Endothelial cell of umbilical vein (primary cell): Measurements from ENCODE around the gene TBCD. TPM values are rescaled to one million over a fixed set of nuclear protein-coding genes. Genes with fewer than 3 reads are reported as not detected.

Source experiments
- BruUV-seq: library from RNA; stranded (reverse); fragments of 400-500 nt; replicated peaks from 2 replicates; lab custom pipeline; 2021; lab: Mats Ljungman, UMichigan
- CTCF ChIA-PET: fragments of 300-600, 350-600 bp; sonication (Branson Sonifier 250); formaldehyde crosslinking; loops from one replicate; lab custom pipeline; 2021; ENCODE audit warnings: antibody characterized with exemption, inconsistent platforms; lab: Charles Lee
- POLR2A ChIA-PET: fragments of 300-600, 350-600 bp; sonication (Branson Sonifier 250); formaldehyde crosslinking; loops from one replicate; lab custom pipeline; 2021; ENCODE audit warnings: antibody characterized with exemption, inconsistent platforms; lab: Charles Lee
- DNase-seq: peaks from one replicate; pipeline ENCODE4 v3.0.0-alpha.2; 2011; ENCODE audit warnings: low read depth, low spot score
- FAIRE-seq: peaks from 2 replicates; lab custom pipeline; 2011; peaks lifted over from hg19 to GRCh38; lab: Jason Lieb, UNC
- H2AFZ ChIP-seq: 2 replicates; pipeline ENCODE4 v1.6.0; 2012; ENCODE audit warnings: low read depth, low read length, control low read depth, inconsistent platforms
- H3K27ac ChIP-seq: 2 replicates; pipeline ENCODE4 v1.5.1; 2011; ENCODE audit warnings: low read depth, mild to moderate bottlenecking, control low read depth, low read length, moderate library complexity; ENCODE audit not compliant: insufficient read depth
- H3K27me3 ChIP-seq, 2 experiments: 2 replicates each; pipeline versions ENCODE4 v1.6.0 to v1.6.1; 2011; ENCODE audit warnings: low read length in 2 of 2, mixed read lengths in 1 of 2; ENCODE audit not compliant: control insufficient read depth in 2 of 2, insufficient read depth in 2 of 2
- H3K36me3 ChIP-seq, 2 experiments: 2 replicates in 1 of 2; 3 replicates in 1 of 2; pipeline ENCODE4 v1.5.1; 2011; ENCODE audit warnings: low read length in 2 of 2, mild to moderate bottlenecking in 1 of 2, moderate library complexity in 1 of 2; ENCODE audit not compliant: control insufficient read depth in 2 of 2, insufficient read depth in 2 of 2; ENCODE audit errors: extremely low read depth in 1 of 2
- H3K4me1 ChIP-seq: 3 replicates; pipeline ENCODE4 v1.5.1; 2011; ENCODE audit warnings: mild to moderate bottlenecking, low read length; ENCODE audit not compliant: control insufficient read depth, insufficient read depth; ENCODE audit errors: extremely low read depth
- H3K4me2 ChIP-seq: 2 replicates; pipeline ENCODE4 v1.6.1; 2011; ENCODE audit warnings: low read length, control low read depth, mixed read lengths; ENCODE audit not compliant: insufficient read depth
- H3K4me3 ChIP-seq, 3 experiments: fragments of 200-600 bp in 1 of 3; sonication (generic), shearing (Covaris generic) in 1 of 3; replicated peaks in 1 of 3; 2 replicates each; pipeline ENCODE4 v1.5.1; 2011 to 2016; ENCODE audit warnings: control low read depth in 3 of 3, low read length in 3 of 3, mild to moderate bottlenecking in 2 of 3, inconsistent platforms in 1 of 3, low read depth in 1 of 3, moderate library complexity in 1 of 3; ENCODE audit not compliant: insufficient read depth in 1 of 3
- H3K79me2 ChIP-seq: 2 replicates; pipeline ENCODE4 v1.6.0; 2012; ENCODE audit warnings: low read length, inconsistent platforms; ENCODE audit not compliant: control insufficient read depth, insufficient read depth
- H3K9ac ChIP-seq: replicated peaks from 2 replicates; pipeline ENCODE3; 2011; ENCODE audit warnings: low read length, control low read depth; ENCODE audit not compliant: insufficient read depth; ENCODE audit errors: extremely low read depth
- H3K9me1 ChIP-seq: replicated peaks from 3 replicates; pipeline ENCODE4 v1.6.0; 2011; ENCODE audit warnings: mild to moderate bottlenecking, low read length; ENCODE audit not compliant: control insufficient read depth, insufficient read depth; ENCODE audit errors: extremely low read depth
- H3K9me3 ChIP-seq: replicated peaks from 2 replicates; pipeline ENCODE4 v1.5.1; 2012; ENCODE audit warnings: low read length, inconsistent platforms; ENCODE audit not compliant: control insufficient read depth, insufficient read depth
- H4K20me1 ChIP-seq: replicated peaks from 2 replicates; pipeline ENCODE3; 2011; ENCODE audit warnings: mild to moderate bottlenecking, low read length; ENCODE audit not compliant: control insufficient read depth, insufficient read depth; ENCODE audit errors: extremely low read depth
- EZH2 ChIP-seq: IDR thresholded peaks from 2 replicates; pipeline ENCODE4 v1.6.1; 2012; ENCODE audit warnings: borderline replicate concordance, low read depth, mild to moderate bottlenecking, moderate library complexity, low read length, inconsistent platforms; ENCODE audit not compliant: severe bottlenecking
- FOS ChIP-seq: IDR thresholded peaks from 2 replicates; pipeline ENCODE4 v1.6.1; 2011; ENCODE audit warnings: mild to moderate bottlenecking, low read length, moderate library complexity, borderline replicate concordance; ENCODE audit not compliant: insufficient read depth
- GATA2 ChIP-seq: IDR thresholded peaks from 2 replicates; pipeline ENCODE4 v1.7.0; 2011; ENCODE audit warnings: low read depth, mild to moderate bottlenecking, moderate library complexity, mixed read lengths, low read length; ENCODE audit not compliant: insufficient read length, insufficient read depth
- JUN ChIP-seq: IDR thresholded peaks from 2 replicates; pipeline ENCODE4 v1.6.1; 2011; ENCODE audit warnings: borderline replicate concordance, low read depth; ENCODE audit not compliant: insufficient read length, insufficient read depth
- MYC ChIP-seq: IDR thresholded peaks from one replicate; pipeline ENCODE4 v1.6.1; 2011; ENCODE audit warnings: mild to moderate bottlenecking, low read depth, low read length
- POLR2A ChIP-seq: IDR thresholded peaks from 2 replicates; pipeline ENCODE4 v1.6.1; 2012; ENCODE audit warnings: low read depth, mild to moderate bottlenecking, control low read depth, low read length
- POLR2AphosphoS5 ChIP-seq: IDR thresholded peaks from 2 replicates; pipeline ENCODE4 v1.6.1; 2012; ENCODE audit warnings: low read depth, mild to moderate bottlenecking, control low read depth, low read length, moderate library complexity; ENCODE audit not compliant: insufficient read depth
- dilution Hi-C: fragments of 300-500 bp; cut with MboI; formaldehyde crosslinking; loops from one replicate; pipeline ENCODE4 v1.15.0; 2019; ENCODE audit warnings: low sequenced_read_pairs; ENCODE audit not compliant: extremely low pct_ligation_motif_present
- intact Hi-C: fragments of 100-400 bp; cut with micrococcal nuclease; formaldehyde crosslinking; loops from one replicate; pipeline ENCODE4 v1.10.0; 2022
- polyA plus RNA-seq, 4 experiments: library from polyadenylated mRNA; depleted of rRNA in 3 of 4; stranded (reverse) in 3 of 4; unstranded in 1 of 4; fragments of >200 nt; gene quantifications; 2 replicates each; pipeline versions ENCODE4 v1.2.1 to v1.2.3, GENCODE V29; 2011 to 2012; ENCODE audit warnings: missing spikeins in 1 of 4
- total RNA-seq: library from RNA; stranded (reverse); gene quantifications from 2 replicates; pipeline ENCODE4 v1.2.3, GENCODE V29; 2021
- TF ChIP-seq, protein P1 (sequence below): IDR thresholded peaks from 2 replicates; pipeline ENCODE4 v1.6.1; 2011; ENCODE audit not compliant: insufficient read depth, insufficient read length
- TF ChIP-seq, protein P2 (sequence below), 2 donors: IDR thresholded peaks; 1 replicate in 1 of 2; 2 replicates in 1 of 2; pipeline ENCODE4 v1.5.1; 2011; ENCODE audit warnings: low read length in 2 of 2, mild to moderate bottlenecking in 2 of 2, moderate library complexity in 2 of 2, control low read depth in 1 of 2, inconsistent platforms in 1 of 2, low read depth in 1 of 2; ENCODE audit not compliant: insufficient read depth in 1 of 2; ENCODE audit errors: extremely low read depth in 1 of 2

The TBCD gene
- total and polyA plus RNA-seq, 2 donors (not counting 3 experiments of a cell fraction or from before 2014, with no cell fraction given) = 121 to 145 TPM

DNA sequence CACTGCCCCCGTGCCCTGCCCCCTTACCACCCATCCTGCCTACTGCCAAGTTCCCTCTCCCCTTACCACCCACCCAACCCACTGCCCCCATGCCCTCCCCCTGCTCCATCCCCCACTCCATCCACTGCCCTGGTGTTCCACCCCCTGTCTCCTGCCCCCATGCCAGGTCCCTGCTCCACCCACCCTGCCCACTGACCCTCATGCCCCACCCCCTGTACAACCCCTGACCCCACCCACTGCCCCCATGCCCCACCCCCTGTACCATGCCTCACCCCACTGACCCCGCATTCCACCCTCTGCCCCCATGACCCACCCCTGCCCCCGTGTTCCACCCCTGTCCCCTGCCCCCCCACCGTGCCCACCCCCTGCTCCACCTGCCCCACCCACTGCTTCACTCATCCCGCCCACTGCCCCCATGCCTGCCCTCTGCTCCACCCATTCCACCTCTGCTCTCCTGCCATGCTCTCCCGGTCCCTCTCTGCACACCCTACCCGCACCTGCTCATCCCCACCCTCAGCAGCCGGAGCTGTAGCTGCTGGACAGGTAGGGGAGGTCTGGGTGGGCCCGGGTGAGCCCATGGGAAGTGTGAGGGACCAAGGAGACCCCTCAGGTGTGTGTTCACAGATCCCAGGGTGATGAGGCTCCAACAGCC is 42.7 kb upstream of the TBCD start:
- H3K36me3 ChIP-seq = no peaks in the 10 kb centered on the region
- H3K4me2 ChIP-seq = no peak overlapping the region
- H3K4me3 ChIP-seq = no peak overlapping the region
- FAIRE-seq (no peak), DNase-seq (no peak)
- no peaks in the 10 kb centered on the region for H3K4me1 ChIP-seq
- no peak overlapping the region for H3K27ac ChIP-seq
- no peaks in the 10 kb centered on the region for H3K9me1 ChIP-seq
- H3K9me3 ChIP-seq = no peaks in the 10 kb centered on the region
- intact Hi-C loops = no loop called here
- no peaks in the 10 kb centered on the region for H4K20me1 ChIP-seq
- no TSS peak for BruUV-seq
- no peak overlapping the region for H2AFZ ChIP-seq
- POLR2A ChIA-PET = no interaction called here
- H3K9ac ChIP-seq = no peak overlapping the region
- TF ChIP-seq GATA2 = no peak
- TF ChIP-seq POLR2A = no peak
- TF ChIP-seq, protein P1, sequence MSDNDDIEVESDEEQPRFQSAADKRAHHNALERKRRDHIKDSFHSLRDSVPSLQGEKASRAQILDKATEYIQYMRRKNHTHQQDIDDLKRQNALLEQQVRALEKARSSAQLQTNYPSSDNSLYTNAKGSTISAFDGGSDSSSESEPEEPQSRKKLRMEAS = no peak
- CTCF ChIA-PET = no interaction called here
- no peaks in the 10 kb centered on the region for H3K27me3 ChIP-seq
- dilution Hi-C loops = no loop called here
- no peaks in the 10 kb centered on the region for H3K79me2 ChIP-seq

DNA sequence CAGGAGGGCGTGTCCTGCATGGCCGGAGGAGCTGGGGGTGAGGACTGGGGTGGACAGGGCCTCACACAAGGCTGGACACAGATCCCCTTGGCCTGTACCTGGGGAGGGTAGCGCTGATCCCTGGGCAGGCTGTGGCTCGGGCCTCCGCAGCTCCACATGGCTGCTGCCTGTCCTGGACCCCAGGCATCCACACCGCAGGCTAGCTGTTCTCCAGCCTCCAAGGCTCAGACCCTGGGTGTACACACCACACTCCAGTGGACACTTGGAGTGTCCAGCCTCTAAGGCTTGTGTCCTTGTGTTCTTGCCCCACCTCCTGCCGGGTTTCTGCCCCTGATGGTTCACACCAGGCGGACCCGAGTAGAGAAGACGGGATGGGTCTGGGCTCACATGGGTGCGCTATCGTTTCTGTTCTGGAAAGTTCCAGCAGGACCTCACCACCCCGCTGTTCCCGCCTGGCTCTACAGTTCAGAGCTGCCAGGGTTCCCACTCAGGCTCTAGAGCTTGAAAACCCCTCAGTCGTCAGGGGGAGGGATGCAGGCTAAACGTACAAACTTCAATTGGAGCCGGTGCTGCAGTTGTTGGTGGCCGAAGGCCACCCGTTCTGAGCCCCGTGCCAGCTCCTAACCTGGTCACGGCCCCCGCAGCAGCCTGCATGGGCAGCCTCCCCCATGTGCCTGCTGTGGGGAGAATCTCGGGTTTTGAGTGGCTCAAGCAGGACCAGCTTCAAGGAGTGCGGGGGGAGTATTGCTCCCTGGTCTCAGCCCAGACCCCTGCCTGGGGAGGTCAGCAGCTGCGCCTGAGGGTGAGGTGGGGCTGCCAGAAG is 42.0 kb upstream of the TBCD start:
- no peaks in the 10 kb centered on the region for H3K27me3 ChIP-seq
- H3K79me2 ChIP-seq = no peaks in the 10 kb centered on the region
- ChIA-PET POLR2A (no interaction called here), CTCF (no interaction called here)
- H3K9me1 ChIP-seq = no peaks in the 10 kb centered on the region
- no peaks in the 10 kb centered on the region for H4K20me1 ChIP-seq
- H3K9me3 ChIP-seq = no peaks in the 10 kb centered on the region
- H3K4me1 ChIP-seq = no peaks in the 10 kb centered on the region
- H3K36me3 ChIP-seq = no peaks in the 10 kb centered on the region
- intact Hi-C loops = no loop called here
- no TSS peak for BruUV-seq
- no peak overlapping the region for H3K27ac ChIP-seq
- FAIRE-seq (no peak), DNase-seq (no peak)
- no peak overlapping the region for H2AFZ ChIP-seq
- no peak overlapping the region for H3K9ac ChIP-seq
- dilution Hi-C loops = no loop called here
- H3K4me3 ChIP-seq = no peak overlapping the region
- H3K4me2 ChIP-seq = no peak overlapping the region
- no peak for TF ChIP-seq POLR2A
- no peak for TF ChIP-seq FOS
- TF ChIP-seq JUN = no peak
- TF ChIP-seq, protein P1 = no peak
- no peak for TF ChIP-seq POLR2AphosphoS5
- TF ChIP-seq, protein P2, sequence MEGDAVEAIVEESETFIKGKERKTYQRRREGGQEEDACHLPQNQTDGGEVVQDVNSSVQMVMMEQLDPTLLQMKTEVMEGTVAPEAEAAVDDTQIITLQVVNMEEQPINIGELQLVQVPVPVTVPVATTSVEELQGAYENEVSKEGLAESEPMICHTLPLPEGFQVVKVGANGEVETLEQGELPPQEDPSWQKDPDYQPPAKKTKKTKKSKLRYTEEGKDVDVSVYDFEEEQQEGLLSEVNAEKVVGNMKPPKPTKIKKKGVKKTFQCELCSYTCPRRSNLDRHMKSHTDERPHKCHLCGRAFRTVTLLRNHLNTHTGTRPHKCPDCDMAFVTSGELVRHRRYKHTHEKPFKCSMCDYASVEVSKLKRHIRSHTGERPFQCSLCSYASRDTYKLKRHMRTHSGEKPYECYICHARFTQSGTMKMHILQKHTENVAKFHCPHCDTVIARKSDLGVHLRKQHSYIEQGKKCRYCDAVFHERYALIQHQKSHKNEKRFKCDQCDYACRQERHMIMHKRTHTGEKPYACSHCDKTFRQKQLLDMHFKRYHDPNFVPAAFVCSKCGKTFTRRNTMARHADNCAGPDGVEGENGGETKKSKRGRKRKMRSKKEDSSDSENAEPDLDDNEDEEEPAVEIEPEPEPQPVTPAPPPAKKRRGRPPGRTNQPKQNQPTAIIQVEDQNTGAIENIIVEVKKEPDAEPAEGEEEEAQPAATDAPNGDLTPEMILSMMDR (IDR thresholded peaks at IDR 0.05; ENCODE audit: extremely low read depth in 1 of 2, insufficient read depth in 1 of 2, low read depth in 1 of 2, low read length in 2 of 2) = no peak
- TF ChIP-seq EZH2 = no peak
- no peak for TF ChIP-seq GATA2
- no peak for TF ChIP-seq MYC
